Stimulated activated CD4-positive, alpha-beta T cell treated with anti-CD3 and anti-CD28 coated beads, Interleukin-12 subunit alpha, Interleukin-12 subunit beta, amount 100 ng/mL, for 4 hours (primary cell): ENCODE results near the gene DUOXA1.

Experiments
- DNase-seq: peaks from one replicate; pipeline ENCODE4 v3.0.0-alpha.2; 2020

Gene DUOXA1

DNA sequence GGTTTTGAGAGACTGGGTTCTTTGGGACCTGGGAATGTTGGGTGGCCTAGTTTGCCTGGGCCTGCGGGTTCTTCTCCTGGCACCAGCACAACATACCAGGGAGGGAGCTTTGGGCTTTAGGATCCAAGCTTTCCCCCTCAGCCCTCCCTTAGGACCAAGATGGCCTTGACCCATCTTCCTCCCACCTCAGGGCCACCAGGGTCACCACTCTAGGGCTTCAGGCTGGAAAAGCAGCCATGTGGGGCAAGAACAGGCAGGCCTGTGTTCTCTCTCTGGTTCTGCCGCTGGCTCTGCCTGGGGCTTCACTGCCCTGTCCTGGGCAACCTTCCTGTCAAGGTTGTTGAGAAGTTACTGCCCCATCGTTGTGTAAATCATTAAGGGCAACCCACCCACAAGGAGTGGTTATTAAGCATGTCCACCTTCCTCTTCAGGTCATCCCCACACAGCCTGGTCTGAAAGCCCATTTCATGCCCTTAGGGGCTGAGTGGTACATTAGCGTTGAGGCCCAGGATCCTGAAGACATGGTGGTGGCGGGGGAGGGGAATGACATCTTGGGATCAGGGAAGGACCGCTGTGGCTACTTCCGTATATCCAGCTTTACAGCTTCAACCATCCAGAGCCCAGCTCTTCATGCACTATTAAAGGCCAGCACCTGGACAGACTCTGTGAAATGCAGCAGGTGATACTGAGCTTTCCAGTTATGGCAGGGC is 767 bp upstream of the DUOXA1 start:
- no peak for DNase-seq

GRCh38 chr15:45128971-45129639 is 574 bp downstream of the DUOXA1 start:
- DNase-seq, result no peak

DNA sequence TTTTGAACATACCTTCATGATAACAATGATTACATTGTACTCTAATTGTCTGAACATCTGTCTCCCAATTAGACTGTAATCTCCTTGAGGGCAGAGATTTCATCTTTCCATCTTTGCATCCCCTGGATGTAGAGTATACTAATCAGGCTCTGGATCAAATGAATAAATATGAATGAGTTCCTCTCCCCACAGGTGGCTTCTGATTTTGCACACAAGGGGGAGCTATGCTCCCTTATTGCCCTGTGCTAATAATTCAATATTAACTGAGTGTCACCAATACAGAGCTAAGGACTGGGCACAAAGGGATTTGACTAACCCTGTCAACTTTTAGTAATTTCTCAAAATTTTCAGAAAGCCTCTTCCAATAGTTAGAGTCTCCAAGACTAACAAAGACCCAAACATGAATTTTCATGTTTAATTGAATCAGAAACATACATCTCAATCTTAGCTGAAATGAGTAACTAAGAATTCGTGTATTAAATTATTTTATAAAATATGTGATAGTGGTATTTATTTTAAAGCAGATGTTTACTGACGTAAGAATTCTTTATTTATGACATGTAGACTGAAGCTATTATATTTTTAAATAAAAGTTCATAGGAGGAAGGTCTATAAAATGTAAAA is 3.0 kb downstream of the DUOXA1 start:
- DNase-seq, result no peak

DNA sequence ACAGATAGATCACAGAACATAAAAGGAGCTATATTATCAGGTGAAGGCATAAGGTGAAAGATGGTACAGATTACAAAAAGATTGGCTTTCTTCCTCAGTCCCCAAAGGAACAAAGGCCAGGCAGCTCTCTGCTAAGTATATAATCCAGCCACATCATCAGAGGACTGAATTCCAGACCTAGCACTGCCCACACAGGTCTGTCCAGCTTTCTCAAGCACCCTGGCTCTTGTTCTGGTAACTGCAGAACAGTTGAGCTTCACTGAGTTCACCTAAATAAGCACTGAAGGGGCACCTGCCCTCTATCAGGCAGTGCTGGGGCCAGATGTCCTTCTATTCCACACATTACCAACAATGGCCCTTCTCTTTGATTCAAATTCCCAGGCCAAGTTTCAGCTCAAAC is 6.3 kb downstream of the DUOXA1 start:
- no peak for DNase-seq

GRCh38 chr15:45122719-45123118 is 7.0 kb downstream of the DUOXA1 start:
- DNase-seq, result no peak

- no peak for DNase-seq
Observed at GRCh38 chr15:45121706-45122417, 7.8 kb downstream of the DUOXA1 start.

DNA sequence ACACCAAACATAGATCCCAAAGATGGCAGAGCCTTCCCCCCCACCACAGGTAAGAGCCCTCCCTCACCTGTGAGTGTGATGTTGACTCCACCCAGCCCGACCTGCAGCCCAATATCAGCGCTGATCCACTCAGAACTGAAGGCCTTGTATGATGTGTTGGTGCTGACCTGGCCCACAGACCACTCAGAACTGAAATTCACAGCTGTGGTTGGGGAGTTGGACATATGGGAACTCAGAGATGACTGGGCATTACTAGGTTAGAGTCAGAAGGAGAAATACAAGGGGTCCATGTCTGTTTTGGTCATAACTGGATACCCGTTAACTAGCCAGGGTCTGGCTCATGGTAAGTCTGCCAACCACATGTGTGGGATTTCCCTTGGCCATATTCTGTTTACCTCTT is 8.7 kb downstream of the DUOXA1 start:
- no peak for DNase-seq

DNA sequence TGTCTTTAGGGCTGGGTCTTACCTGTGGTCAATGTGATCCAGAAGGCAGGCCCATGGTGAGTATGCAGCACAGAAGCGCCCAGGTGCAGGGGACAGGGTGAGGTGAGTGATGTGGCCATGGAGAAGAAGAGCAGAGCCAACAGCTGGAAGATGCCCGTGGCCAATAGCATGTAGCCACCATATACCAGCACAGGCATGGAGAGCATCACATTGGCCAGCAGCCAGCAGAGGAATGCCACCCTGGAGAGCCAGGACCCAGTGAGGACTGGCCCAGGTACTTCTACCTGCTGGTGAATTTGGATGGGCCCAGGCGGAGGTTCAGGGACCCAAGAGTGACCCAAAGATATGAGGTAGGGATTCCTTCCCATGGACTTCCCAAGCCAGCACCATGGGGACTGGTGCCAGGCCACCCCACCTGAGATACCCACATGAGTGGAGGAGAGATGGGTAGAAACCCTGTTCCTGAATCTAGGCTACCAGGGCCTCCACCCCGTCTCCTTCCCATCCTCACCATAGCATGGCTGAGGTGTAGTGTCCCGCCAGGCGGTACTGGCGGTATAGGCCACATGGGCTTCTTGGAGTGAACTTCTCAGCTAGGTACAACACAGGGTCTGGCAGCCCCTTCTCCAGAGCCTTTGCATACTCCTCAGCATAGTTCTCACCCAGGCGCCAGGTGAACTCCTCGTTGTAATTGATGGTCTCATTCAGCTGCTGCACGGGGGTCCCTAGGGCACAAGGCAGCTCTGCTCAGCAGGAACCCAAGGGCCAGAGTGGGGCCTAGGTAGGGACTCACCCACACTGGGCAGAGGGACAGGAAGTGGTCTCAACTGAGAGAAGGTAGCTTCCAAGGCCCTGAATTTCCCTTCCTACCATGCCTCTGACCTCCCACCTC is 9.4 kb downstream of the DUOXA1 start:
- DNase-seq, result no peak

DNA sequence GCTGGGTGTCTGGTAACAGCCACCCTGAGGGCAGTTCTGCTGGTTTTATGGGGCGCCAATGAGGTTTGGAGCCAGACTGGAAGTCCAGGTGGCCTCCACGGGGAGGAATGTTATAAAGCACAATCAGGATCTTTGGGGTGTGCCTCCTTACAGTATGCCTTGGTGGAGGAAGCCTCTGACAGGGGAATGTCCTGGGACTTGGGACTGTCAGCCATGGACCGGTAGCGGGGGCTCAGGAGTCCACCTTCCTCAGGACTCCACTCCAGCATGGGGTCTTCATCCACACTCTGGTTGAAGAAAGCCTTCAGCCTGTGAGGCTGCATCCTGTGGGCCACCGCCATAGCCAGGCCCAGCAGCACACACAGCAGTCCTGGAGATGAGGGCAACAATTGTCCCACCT is 10.7 kb downstream of the DUOXA1 start:
- DNase-seq, result no peak

DNA sequence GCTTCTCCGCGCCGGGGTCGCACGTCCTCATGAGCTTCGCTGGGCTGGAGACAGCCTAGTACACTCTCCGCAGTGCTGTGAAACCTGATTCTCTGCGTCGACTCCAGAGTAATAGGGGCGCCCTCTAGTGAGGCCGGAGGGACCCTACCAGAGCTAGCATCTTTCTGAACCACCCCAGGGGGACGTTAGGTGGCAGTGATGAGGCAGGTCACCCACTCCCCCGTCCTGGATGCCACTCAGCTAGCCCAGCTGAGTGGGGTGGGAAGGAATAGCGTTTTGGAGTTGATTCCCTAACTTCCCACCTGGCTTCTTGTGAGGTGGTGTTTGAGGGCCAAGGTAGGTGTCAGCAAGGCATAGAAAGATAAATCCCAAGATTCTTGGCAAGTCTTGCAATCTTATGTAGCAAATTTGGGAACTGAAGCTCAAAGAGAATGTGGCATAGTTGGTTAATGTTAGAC is 11.5 kb downstream of the DUOXA1 start:
- DNase-seq, result peak; percentile 78

GRCh38 chr15:45117308-45118130 is 12.2 kb downstream of the DUOXA1 start:
- no peak for DNase-seq

GRCh38 chr15:45116482-45117307 is 13.0 kb downstream of the DUOXA1 start:
- DNase-seq, result no peak

DNA sequence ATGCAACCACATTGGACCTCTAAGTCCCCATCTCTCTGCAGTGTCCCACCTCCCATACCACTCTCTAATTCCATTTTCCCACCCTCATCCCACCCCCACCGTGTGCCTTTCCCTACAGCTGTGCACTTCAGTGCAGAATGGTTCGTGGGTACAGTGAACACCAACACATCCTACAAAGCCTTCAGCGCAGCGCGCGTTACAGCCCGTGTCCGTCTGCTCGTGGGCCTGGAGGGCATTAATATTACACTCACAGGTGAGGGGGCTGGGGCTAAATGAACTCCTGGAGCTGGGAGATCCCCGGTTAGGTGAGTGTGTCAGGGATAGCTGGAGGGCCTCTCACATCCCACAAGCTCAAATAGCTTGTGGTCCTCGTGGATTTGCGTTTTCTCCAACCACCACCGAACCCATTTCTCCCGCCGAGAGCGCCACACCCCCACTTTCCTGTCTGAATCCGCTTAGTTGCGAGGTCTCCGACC is 13.6 kb downstream of the DUOXA1 start:
- no peak for DNase-seq

DNA sequence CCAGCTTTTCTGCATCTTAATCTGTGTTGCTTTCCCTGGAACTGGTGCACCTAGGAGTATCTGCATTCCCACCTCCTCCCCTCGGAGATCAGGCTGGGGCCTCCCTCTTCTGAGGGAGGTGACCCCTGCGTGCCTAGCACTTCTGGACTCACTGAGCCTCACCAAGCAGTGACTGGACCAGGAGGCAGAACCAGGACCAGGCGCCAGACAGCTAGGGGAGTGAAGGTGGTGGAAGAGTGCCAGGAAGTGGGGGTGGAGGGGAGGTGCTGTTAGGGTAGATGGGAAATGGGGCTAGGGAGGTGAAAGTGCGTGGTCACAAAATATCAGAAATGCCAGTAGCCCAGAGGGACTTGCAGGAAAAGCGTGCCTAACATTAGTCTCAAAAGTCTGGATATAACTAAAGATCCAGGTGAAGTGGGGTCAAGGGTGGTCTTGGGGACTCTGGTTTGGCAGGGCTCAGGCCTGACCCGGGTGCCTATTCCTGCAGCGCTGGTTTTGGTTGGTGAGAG is 14.3 kb downstream of the DUOXA1 start:
- no peak for DNase-seq

GRCh38 chr15:45114751-45115085 is 15.0 kb downstream of the DUOXA1 start:
- no peak for DNase-seq

- no peak for DNase-seq
Observed at GRCh38 chr15:45114076-45114750, 15.5 kb downstream of the DUOXA1 start, which contains the start of the genes DUOX2 and DUOXA2. DUOX2 (minus strand) TSS chr15:45114172; CDS start chr15:45113411, 761 bp downstream. DUOXA2 (plus strand) TSS chr15:45114326; CDS start chr15:45114606, 280 bp downstream.

- DNase-seq, result no peak
Observed at GRCh38 chr15:45113380-45113990, 16.2 kb downstream of the DUOXA1 start.

GRCh38 chr15:45112591-45113379 is 16.9 kb downstream of the DUOXA1 start:
- no peak for DNase-seq
